Tibial nerve (tissue), 4 donors: ENCODE results near the gene ASMTL.

Source experiments
- EP300 ChIP-seq, 2 donors: sonication (generic); formaldehyde crosslinking; IDR thresholded peaks; one replicate each; pipeline ENCODE4 v1.6.1; 2017; ENCODE audit warnings: antibody characterized with exemption in 2 of 2, mild to moderate bottlenecking in 1 of 2
- POLR2A ChIP-seq, 2 donors: fragments of 450-650 bp; IDR thresholded peaks; one replicate each; pipeline ENCODE4 v1.6.1; 2017; ENCODE audit warnings: antibody characterized with exemption in 2 of 2, mild to moderate bottlenecking in 2 of 2, moderate library complexity in 2 of 2
- TF ChIP-seq, protein P1 (sequence below), 5 experiments: fragments of 200-600 bp in 3 of 5; fragments of 450-650 bp in 2 of 5; sonication (generic) in 3 of 5; IDR thresholded peaks; one replicate each; pipeline ENCODE4 v1.5.1; 2016 to 2019; ENCODE audit warnings: antibody characterized with exemption in 5 of 5, mild to moderate bottlenecking in 3 of 5, moderate library complexity in 2 of 5

DNA sequence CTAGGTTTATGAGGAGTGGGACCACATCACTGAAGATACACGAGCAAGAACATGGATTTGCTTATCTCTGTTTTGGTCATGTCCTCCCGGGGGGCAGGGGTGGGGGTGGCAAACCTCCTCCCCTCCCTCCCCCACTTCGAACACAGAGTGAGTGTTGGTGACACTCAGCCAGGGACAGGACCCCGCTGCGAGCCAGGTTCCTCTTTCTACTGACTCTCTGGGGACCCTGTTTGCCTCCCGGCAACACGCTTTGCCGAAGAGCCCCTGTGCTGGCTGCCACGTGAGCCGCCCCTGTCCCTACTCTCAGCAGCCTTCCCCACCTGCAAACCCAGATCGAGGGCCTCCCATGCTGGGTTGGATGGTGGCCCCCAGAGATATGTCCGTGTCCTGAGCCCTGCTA, 49.5 kb upstream of the ASMTL start:
- TF ChIP-seq, protein P1, sequence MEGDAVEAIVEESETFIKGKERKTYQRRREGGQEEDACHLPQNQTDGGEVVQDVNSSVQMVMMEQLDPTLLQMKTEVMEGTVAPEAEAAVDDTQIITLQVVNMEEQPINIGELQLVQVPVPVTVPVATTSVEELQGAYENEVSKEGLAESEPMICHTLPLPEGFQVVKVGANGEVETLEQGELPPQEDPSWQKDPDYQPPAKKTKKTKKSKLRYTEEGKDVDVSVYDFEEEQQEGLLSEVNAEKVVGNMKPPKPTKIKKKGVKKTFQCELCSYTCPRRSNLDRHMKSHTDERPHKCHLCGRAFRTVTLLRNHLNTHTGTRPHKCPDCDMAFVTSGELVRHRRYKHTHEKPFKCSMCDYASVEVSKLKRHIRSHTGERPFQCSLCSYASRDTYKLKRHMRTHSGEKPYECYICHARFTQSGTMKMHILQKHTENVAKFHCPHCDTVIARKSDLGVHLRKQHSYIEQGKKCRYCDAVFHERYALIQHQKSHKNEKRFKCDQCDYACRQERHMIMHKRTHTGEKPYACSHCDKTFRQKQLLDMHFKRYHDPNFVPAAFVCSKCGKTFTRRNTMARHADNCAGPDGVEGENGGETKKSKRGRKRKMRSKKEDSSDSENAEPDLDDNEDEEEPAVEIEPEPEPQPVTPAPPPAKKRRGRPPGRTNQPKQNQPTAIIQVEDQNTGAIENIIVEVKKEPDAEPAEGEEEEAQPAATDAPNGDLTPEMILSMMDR (IDR thresholded peaks at IDR 0.05): no peak
- TF ChIP-seq EP300 (IDR thresholded peaks at IDR 0.05): no peak
- no peak for TF ChIP-seq POLR2A (IDR thresholded peaks at IDR 0.05)
